HuH-7 (cell line): ENCODE results near the gene TMCC2.

Experiments used
- DNase-seq: peaks from one replicate; pipeline ENCODE4 v3.0.0; 2011; ENCODE audit warnings: low spot score

Gene TMCC2

DNA sequence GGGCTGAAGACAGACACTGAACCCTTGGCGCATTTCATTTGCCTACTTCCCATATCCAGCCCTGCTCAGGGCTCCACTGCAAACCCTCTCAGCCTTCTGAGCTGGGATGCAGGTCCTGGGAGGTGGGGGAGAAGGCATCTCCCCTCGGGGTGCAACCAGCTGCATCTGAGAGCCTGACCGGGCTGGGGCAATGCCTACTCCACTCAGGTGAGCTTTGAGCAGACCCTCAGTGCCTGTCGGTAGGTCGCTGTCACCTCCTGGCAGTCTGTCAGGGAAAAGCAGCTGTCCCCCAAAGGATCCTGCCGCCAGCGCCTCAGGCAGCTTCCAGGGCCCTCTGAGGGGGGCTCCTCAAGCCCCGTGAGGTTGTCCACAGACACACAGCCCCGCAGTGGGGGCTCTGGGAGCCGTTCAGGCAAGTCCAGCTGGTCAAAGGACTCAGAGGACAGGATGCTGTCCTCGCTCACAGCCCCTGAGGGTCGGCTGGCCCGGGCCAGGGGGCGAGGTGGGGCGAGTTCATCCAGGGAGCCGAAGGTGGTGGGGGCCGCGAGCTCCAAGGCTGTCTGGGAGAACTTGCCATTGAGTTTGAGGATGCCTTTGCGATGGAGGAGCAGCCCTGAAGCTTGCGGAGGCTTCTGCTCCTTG, 75.6 kb downstream of the TMCC2 start:
- DNase-seq, result no peak

DNA sequence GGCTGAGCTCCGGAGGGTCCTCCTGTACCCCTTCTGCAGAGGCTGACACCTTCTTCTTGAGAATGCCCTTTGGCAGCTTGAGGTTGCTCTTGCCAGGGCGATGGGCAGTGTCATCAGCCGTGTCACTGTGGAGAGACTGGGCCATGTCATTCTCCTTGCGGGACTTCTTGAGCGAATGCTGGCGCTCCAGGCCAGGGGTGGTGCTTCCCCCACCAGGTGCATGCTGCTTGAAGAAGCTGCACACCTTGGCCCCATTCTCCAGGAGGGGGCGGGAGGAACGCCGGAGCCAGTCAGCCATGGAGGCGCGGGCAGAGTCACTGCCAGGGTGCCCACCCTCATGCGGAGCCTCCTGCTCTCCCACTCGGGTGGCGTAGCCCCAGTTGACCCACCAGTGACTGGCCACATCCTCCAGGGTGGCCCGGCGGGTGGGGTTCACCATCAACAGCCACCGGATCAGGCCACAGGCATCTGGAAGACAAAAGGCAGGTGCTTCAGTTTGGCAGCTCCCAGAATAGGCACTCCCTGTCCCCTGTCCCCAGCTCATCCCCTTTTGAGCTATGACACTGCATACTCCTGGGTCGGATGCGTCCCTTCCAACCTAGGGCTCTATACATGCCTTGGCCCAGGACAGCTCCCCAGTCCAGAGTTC, 76.4 kb downstream of the TMCC2 start:
- no peak for DNase-seq

DNA sequence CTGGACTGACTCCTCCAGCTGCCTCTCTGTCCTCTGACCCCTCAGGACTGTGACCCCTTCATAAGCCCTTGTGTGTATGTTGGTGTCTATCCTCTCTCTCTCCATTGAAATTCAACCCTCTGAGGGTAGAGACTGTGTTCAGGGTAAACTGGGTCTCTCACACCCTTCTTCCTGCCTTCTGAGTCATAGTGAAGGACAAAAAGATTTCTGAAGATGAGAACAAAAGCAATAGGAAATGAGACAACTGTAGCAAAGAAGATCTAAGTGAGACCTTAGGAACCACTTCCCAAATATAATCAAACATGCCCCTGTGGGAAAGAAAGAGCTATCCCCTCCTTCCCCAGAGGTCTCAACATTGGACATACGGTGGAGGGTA, 76.9 kb downstream of the TMCC2 start:
- no peak for DNase-seq

DNA sequence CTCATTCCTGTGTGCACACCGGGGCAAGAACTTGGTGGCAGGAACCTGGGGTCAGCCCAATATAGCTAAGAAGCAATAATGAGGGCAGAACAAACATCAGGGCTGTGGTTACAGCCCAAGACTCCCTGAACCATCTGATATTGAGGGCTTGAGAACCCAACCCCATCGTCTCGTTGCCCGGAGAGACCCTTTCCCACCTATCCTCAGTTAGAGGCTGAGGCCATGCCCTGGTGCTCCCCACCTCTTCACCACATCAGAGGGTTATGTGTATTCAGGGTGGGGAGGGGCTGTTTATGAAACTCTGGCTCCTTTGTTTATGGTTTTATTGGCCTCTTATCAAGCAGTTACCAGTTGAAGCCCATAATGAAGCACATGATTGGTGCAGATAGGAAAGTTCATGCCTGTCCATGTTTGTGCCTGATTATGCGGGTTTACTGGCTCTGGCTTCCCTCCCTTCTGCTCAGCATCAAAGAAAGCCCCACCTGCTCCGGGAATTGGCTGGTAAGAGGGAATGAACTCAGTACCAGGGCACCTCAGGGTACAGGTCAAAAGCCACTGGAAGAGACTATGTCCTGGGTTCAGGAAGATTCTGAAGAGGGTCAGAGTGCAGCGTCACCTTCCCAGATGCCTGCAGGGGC, 79.3 kb downstream of the TMCC2 start:
- peak; percentile 77 for DNase-seq

DNA sequence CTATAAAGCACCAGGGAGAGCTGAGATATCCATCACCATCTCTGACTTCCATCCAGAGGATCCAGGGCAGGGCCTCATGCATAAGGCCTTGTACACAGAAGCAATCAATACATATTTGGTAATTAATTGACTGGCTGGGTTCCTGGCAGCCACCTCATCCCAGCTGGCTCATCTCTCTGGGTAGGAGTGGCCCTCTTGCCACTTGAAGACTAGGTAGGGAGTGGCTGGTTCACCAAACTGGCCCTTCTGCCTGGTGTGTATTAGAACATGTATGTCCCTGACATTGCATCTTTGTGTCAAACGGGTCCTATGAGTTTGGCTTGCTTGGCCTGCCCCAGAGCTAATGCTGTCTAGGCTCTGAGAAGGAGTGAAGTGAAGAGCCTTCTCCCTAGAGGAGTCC, 82.0 kb downstream of the TMCC2 start:
- DNase-seq, result no peak

DNA sequence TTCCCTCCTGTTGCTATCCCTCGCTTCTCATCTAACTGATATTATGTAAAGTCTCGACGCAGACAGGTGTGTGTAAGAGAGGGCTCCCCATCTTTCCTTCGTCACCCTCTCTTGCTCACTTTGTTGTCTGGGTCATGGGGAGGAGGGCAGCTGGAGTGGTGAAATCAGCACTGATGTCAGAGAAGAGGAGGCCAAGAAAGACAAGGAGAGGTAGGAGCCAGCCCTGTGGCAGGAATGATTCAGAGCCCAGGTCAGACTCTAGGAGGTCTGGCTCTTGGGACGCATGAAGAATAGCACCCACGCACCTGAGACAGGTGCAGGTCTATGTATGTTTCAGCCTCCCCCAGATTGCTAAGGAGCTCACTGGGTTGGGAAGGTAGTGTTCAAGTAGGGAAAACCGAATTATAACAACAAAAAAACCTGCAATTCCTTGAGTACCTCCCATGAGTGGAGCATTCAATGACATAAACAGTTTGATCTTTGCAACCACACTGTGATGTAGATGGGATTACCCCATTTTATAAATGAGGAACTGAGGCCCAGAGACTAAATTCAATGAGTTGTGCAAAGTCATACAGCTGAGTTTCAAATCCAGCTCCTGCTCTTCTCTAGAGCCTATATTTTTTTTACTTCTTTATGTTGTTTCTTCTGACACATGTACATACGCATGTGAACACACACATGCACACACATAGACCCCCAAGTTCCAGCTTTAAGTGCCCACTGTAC, 83.4 kb downstream of the TMCC2 start:
- DNase-seq, result no peak

DNA sequence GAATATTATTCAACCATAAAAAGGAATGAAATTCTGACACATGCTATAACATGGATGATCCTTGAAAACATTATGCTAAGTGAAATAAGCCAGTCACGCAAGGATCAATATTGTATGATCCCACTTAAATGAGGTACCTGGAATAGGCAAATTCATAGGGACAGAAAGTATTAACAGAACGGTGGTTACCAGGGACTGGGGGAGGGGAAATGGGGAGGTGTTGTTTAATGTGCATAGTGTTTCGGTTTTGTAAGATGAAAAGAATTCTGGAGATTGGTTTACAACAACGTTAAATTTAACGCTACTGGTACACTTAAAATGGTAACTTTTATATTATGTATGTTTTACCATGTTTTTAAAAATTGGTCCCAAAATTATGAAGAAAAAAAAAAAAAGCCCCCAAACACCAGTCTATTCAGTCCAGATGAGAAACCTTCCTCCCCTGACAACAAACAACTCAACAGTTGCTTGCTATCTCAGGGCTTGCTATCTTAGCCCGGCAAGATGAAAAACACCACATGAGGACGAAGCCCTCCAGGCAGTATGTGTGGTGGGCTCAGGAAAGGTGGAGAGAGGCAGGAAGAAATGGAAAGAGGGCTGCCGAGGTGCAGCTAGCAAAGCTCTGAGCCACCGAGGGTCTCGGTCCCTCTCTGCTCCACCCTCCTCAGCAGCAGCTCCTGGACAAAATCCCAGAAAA, 85.3 kb downstream of the TMCC2 start:
- no peak for DNase-seq

DNA sequence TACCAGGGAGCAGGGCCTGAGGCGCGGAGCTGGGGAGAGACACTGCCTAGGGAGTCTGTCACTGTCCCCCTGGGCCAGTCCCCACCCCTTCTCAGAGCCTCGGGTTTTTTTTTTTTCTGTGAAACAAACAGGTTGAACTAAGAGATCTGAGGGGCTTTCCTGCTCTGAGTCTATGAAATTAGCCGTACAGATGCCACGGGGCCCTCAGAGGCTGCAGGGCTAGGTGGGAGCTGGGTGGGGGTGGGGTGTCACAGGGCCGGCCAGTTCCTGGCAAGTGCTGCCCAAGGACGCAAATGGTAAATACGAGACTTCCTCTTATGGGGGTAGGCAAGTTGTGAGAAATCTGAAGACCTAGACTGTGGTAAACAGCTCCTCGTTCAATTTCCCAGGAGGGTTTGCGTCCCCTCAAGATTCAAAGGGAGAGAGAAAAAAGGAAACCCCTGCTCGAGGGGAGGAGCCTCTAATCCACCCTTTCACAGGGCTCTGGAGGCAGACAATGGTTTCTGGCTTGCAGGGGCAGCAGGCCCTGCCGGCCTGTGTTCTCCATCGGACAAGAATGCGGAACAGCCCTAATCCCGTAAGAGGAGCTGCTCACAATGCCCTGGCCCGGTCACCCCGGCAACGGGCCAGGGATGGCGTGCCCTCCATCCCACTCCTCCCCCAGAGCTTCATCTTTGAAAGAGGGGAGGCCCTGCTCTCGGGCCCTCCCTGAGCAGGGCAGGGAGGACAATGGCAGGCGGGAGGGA, 86.0 kb downstream of the TMCC2 start:
- no peak for DNase-seq

DNA sequence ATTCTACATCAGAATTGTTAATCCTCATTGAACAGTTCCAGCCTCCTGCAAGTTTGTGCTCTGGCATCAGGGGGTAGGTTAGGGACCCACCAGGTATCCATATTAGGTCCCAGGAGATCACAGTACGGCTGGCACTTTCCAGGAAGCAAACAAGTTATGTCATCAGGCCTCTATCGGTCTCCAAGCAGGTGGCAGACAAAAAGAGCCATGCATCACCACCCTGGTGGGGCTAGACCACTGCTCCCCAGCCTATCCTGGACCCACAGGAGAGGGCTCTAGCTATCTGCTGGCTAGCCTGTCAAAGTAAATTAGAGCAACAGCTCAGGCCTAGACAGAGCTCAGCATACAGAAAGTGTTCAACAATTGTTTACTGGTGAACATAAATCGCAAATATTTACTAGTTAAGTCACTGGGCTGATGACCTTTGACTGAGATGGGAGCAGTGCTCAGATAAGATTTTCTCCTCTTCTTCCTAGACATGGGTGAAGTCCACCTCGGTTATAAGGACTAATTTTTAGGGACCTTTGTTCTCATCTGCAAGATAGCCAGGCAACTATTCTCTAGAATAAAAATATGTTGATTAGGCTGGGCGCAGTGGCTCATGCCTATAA, 87.4 kb downstream of the TMCC2 start:
- DNase-seq, result no peak

DNA sequence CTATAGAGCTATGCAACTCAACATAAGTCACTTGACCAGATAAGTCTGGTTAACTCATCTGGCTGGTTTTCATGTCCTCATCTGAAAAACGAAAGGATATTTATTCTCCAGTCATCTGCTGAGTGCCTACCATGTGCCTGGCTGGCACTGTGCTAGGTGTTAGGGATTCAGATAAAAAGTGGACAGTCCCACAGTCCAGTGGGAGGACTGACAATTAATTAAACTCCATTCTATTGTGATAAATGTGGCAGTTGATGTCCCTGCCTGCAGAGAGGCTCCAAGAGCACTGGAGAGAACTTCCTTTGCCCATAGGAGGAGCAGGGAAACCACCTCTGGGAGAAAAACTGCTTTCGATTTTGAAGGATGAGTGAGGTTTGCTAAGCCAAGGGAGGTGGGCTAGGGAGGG, 88.4 kb downstream of the TMCC2 start:
- DNase-seq, result no peak

DNA sequence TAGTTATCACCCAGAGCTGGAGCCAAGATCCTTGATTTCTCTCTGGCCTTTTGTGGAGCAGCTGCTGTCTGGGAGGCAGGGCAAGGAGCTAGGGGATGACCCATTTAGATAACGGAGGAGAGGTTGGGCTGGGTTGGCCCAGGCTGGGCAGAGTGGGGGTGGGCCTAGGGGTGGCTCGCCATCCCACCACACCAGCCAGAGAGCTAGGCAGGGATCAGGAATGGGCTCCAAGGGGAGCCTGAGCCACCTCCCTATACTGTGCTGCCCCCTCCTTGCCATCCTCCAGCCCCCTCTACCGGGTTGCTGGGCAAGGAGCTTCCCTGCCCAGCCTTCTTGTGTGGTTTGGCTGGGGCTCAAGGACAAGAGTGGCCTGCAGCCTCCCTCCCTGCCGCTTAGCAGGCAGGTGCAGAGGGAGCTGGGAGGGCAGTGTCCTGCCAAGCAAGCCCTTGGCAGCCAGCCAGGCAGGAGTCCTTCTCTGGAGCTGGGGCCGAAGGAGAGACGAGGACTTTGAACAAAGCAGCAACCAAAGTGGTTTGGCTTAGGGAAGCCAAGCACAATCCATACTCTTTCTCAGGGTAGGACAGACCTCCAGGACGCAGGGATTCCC, 89.7 kb downstream of the TMCC2 start:
- DNase-seq, result no peak

DNA sequence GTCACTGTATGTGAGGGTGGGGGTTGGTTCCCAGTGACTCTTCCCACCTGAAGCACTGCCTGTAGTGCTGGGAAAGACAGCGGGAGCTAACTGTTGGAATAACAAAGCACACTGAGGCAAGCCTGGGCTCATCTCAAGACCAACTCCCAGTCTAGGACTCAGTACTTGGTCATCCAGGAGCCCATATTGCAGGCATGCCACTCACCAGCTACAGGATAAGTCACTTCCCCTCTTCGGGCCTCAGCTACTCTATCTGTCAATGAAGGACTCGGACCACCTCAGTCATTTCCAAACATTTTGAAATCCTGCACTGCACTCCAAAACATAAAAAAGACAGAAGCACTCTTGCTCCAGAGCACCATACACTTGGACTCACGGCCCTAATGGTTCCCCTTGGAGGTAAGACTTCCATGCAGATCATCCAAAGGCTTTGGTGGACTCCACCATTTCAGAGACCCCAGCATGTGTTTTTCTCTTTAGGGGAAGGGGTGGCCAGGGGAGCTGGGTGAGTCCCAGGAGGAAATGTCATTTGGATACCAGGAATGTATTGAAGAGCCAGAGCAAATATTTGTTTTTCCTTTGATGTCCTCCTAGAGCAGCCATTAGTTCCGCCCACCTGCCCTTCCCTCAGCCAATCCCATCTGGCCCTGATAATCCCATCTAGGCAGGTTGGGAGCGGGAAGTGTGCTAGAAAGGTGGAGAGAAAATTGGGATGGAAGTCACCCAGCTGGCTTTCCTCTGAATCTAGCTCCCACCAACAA, 90.7 kb downstream of the TMCC2 start:
- DNase-seq, result peak; percentile 90

DNA sequence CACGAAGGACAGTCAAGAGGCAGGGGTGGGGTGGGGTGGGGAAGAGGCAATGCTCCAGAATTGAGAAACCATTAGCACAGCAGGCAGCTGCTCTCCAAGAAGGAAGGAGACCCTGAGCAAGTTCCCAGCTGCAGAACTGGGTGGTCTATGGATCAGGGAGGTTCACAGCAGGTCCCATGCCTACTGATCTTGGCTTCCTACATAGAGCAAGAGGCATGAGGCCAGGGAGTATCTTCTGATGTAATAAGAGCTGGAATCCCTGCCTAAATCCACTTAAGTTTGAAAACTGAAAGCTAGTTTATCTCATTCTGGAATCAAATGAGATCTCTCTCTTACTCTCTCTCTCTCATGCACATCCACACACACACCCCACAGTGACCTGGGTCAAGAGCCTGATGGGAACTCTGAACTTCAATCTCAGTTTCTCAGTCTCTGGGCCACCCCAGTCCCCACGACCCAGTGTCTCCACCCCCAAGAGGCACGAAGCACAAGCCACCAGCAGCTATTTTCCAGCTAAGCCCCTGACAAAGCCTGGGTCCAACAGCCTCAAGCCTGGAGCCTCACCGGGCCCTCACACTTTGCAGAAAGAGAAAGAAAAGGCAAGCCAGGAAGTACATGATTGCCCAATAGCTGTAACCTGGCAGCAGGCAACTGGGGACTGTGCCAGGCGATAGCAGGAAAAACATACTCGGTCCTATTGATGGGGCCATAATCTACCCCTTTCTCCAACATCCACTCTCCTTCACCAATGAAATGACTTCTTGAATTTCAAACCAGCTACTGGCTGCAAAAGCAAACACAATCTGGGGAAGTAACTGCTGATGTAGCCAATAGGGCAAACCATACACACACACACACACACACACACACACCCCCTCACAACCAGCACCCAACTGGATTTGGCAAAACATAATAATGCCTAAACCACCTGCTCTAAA, 91.6 kb downstream of the TMCC2 start:
- DNase-seq, result no peak

DNA sequence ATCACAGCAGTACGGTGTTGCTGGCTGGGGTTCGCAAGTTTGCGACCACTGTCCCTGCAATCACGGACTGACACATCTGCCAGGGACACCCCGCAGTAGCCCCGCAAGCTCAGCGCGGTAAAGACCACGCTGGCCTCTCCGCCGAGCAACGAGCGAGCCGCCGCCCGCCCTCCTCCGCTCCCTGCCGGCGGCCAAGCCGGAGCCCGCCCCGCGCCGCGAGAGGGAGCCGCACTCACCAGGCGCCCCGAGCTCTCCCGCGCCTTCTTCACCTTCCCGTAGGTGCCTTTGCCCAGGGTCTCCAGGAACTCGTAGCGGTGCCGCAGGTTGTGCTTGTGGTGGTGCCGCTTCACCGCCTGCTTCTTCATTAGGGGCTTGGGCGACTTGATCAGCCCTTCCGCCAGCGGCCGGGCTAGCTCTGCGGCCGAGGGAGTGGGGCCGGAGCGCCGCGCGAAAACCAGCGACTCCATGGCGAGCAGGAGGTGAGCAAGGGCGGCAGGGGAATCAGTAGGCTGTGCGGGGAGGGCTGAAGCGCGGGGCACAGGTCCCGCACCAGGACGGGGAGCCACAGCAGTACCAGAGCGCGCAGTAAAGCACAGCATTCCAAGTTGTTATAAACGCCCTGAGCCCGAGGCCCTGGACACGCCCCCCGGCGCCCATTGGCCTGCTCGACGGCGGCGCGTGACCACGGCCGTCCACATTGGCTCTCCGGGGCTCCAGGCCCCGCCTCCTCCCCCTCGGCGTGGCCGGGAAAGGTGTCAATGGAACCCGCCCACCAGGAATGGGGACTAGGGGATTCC, 93.6 kb downstream of the TMCC2 start, which contains the start of gene NUAK2:
TSS of gene NUAK2 (minus strand) at position 584 of the 797 bp plus-strand sequence. CDS start at position 467, 117 bp downstream.
- DNase-seq, result peak; percentile 95

DNA sequence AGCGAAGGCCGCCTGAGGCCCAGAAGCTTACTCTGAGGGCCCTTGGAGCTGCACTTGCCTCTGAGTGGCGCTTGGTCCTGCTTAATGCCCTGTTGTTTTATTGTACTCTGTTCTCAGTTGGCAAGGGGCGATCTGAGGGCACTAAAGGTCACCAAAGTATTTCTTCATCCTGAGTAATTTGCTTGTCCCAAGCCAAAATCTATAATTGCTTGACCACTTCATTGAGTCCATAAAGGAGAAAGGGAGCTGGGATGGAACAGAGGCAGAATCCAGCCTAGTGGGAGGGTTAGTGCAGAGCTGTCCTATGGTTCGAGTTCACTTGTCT, 94.2 kb downstream of the TMCC2 start:
- no peak for DNase-seq
